Lung (tissue), 12 donors: ENCODE results near the gene DAAM1. TPM values are rescaled to one million over a fixed set of nuclear protein-coding genes. Genes with fewer than 3 reads are reported as not detected.

Source experiments
- ATAC-seq: fragments of 200-7000 bp; cut with Tn5 transposase; one replicate; pipeline ENCODE4 v1.9.1; 2020; ENCODE audit warnings: moderate number of reproducible peaks; ENCODE audit not compliant: insufficient read depth, low FRiP score
- DNase-seq, 3 donors: peaks; one replicate each; pipeline ENCODE4 v3.0.0-alpha.2; 2013 to 2017
- H3K27ac ChIP-seq, 2 donors: one replicate each; pipeline ENCODE4 v1.5.1; 2013; ENCODE audit warnings: mild to moderate bottlenecking in 2 of 2, moderate library complexity in 2 of 2, control low read depth in 1 of 2, inconsistent platforms in 1 of 2, low read depth in 1 of 2, low read length in 1 of 2
- H3K27me3 ChIP-seq, 3 donors: one replicate each; pipeline ENCODE4 v1.5.1; 2013; ENCODE audit warnings: low read length in 2 of 3; ENCODE audit not compliant: control insufficient read depth in 3 of 3, insufficient read depth in 3 of 3
- H3K36me3 ChIP-seq, 4 donors: one replicate each; pipeline ENCODE4 v1.5.1; 2013; ENCODE audit warnings: low read length in 4 of 4, mild to moderate bottlenecking in 1 of 4, moderate library complexity in 1 of 4; ENCODE audit not compliant: control insufficient read depth in 4 of 4, insufficient read depth in 4 of 4
- H3K4me1 ChIP-seq, 5 donors: one replicate each; pipeline ENCODE4 v1.5.1; 2013; ENCODE audit warnings: low read length in 5 of 5, mild to moderate bottlenecking in 2 of 5, moderate library complexity in 1 of 5; ENCODE audit not compliant: control insufficient read depth in 5 of 5, insufficient read depth in 5 of 5
- H3K4me3 ChIP-seq: one replicate; pipeline ENCODE4 v1.5.1; 2013; ENCODE audit warnings: mild to moderate bottlenecking, control low read depth, moderate library complexity
- H3K9ac ChIP-seq, 2 donors: one replicate each; pipeline ENCODE4 v1.5.1; 2013; ENCODE audit warnings: low read length in 2 of 2, control low read depth in 1 of 2; ENCODE audit not compliant: insufficient read depth in 1 of 2
- H3K9me3 ChIP-seq, 4 donors: one replicate each; pipeline ENCODE4 v1.5.1; 2013; ENCODE audit warnings: low read length in 3 of 4, mild to moderate bottlenecking in 1 of 4, moderate library complexity in 1 of 4; ENCODE audit not compliant: control insufficient read depth in 4 of 4, insufficient read depth in 3 of 4
- CTCF ChIP-seq: IDR thresholded peaks from 2 replicates; pipeline ENCODE4 v1.5.1; 2012; ENCODE audit warnings: mild to moderate bottlenecking; ENCODE audit errors: control extremely low read depth, extremely low read depth
- WGBS, 2 donors: extraction: QIAGEN DNeasy Blood & Tissue Kit; methylation state at CpG; one replicate each; pipeline ENCODE4 v1.1.7; 2013; 5-methylcytosine and 5-hydroxymethylcytosine counted together
- polyA plus RNA-seq, 2 donors: library from polyadenylated mRNA; stranded (reverse); fragments of 200-250 nt; gene quantifications; one replicate each; pipeline ENCODE4 v1.2.1, GENCODE V29; 2013
- total RNA-seq, 2 donors: library from RNA; depleted of rRNA in 1 of 2; stranded (reverse); fragments of >200 nt in 1 of 2; gene quantifications; one replicate each; pipeline ENCODE4 v1.2.1, GENCODE V29; 2014 to 2021
- donor health status: control.
- donor health status: control.
- donor health status: Bipolar disorder and iron deficiency.
- donor health status: healthy.
- donor health status: DM: yes; HTN: yes; CAD: no.

Gene DAAM1
- total and polyA plus RNA-seq, 4 donors, result 10.3 to 84.6 (median 32.6) TPM

- no peaks in the 10 kb centered on the region for H3K27me3 ChIP-seq
- DNase-seq (peak in 2 of 3 donors; percentile 53 to 83), ATAC-seq (no peak)
- H3K9ac ChIP-seq, result peak overlapping the region in 1 of 2 donors; percentile 23
- no peak overlapping the region for H3K4me3 ChIP-seq
- peak overlapping the region in 1 of 2 donors; percentile 91 for H3K27ac ChIP-seq
- H3K9me3 ChIP-seq, result no peaks in the 10 kb centered on the region
- no peak for TF ChIP-seq CTCF
- peaks cover 6 to 41% (median 27%) of the 10 kb centered on the region in 5 donors for H3K4me1 ChIP-seq
- H3K36me3 ChIP-seq, result peaks cover 3 to 13% (median 6%) of the 10 kb centered on the region in 4 donors
- WGBS, 2 donors, result 69 to 79% methylated on average over 3 of the region's 3 CpGs
These were observed 133.1 kb downstream of the DAAM1 start for GRCh38 chr14:59321626-59321949.

GRCh38 chr14:59325906-59326305, 137.4 kb downstream of the DAAM1 start:
- Histone ChIP-seq H3K4me1 (peaks cover 4 to 29% (median 15%) of the 10 kb centered on the region in 5 donors), H3K27ac (no peak overlapping the region), H3K9me3 (no peaks in the 10 kb centered on the region), H3K27me3 (no peaks in the 10 kb centered on the region), H3K9ac (no peak overlapping the region), H3K4me3 (no peak overlapping the region), H3K36me3 (peaks cover 6 to 29% (median 10%) of the 10 kb centered on the region in 4 donors)
- WGBS, 2 donors, result 86 to 93% methylated on average over 2 of the region's 2 CpGs
- no peak for TF ChIP-seq CTCF
- ATAC-seq (no peak), DNase-seq (no peak)

GRCh38 chr14:59328454-59328853, 140.0 kb downstream of the DAAM1 start:
- WGBS, 2 donors, result 86 to 88% methylated on average over 4 of the region's 4 CpGs
- no peak for DNase-seq
- Histone ChIP-seq H3K9ac (no peak overlapping the region), H3K4me3 (no peak overlapping the region), H3K27me3 (no peaks in the 10 kb centered on the region), H3K36me3 (peaks cover 14 to 25% (median 15%) of the 10 kb centered on the region in 4 donors), H3K27ac (peak overlapping the region in 1 of 2 donors; percentile 44), H3K4me1 (peaks cover 0 to 36% (median 18%) of the 10 kb centered on the region in 5 donors), H3K9me3 (no peaks in the 10 kb centered on the region)
- no peak for TF ChIP-seq CTCF
- ATAC-seq, result no peak

GRCh38 chr14:59330455-59330854, 142.0 kb downstream of the DAAM1 start:
- Histone ChIP-seq H3K27me3 (no peaks in the 10 kb centered on the region), H3K27ac (peak overlapping the region in 1 of 2 donors; percentile 62), H3K4me1 (peaks cover 6 to 53% (median 26%) of the 10 kb centered on the region in 5 donors), H3K9ac (peak overlapping the region in 1 of 2 donors; percentile 51), H3K4me3 (no peak overlapping the region), H3K9me3 (no peaks in the 10 kb centered on the region), H3K36me3 (peaks cover 14 to 25% (median 16%) of the 10 kb centered on the region in 4 donors)
- 63 to 85% methylated on average over 5 of the region's 5 CpGs for WGBS, 2 donors
- peak; percentile 43 for ATAC-seq
- peak; percentile 85 to 94 (median 91) for DNase-seq
- no peak for TF ChIP-seq CTCF
